Skeletal muscle cell (primary cell): ENCODE measurements around the gene KAT2B.

Experiments
- DNase-seq: peaks from one replicate; pipeline ENCODE4 v3.0.0-alpha.2; 2010; ENCODE audit warnings: low read depth
- H3K4me3 ChIP-seq: 2 replicates; pipeline ENCODE4 v1.5.1; 2011; ENCODE audit warnings: low read depth, mild to moderate bottlenecking, control low read depth, low read length, moderate library complexity

KAT2B gene

DNA sequence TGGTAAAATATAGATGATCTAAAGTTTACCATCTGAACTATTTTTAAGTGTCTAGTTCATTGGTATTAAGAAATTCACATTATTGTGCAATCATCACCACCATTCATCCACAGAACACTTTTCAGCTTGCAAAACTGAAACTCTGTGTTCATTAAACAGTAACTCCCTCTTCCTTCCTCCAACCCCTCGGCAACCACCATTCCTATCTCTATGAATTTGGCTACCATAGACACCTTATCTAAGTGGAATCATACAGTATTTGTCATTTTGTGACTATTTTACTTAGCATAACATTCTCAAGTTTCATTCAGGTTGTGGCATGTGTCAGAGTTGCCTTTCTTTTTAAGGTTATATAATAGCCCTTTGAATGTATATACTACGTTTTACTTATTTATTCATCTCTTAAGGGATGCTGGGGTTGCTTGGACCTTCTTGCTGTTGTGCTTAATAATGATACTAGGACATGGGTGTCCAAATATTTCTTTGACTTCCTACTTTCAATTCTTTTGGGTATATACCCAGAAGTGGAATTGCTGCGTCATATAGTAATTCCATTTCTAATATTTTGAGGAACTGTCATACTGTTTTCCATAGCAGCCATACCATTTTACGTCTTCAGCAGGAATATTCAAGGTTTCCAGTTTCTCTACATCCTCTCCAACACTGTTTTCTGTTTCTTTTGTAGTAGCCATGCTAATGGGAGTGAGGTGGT is 20.9 kb downstream of the KAT2B start:
- DNase-seq: no peak
- no peak overlapping the region for H3K4me3 ChIP-seq

DNA sequence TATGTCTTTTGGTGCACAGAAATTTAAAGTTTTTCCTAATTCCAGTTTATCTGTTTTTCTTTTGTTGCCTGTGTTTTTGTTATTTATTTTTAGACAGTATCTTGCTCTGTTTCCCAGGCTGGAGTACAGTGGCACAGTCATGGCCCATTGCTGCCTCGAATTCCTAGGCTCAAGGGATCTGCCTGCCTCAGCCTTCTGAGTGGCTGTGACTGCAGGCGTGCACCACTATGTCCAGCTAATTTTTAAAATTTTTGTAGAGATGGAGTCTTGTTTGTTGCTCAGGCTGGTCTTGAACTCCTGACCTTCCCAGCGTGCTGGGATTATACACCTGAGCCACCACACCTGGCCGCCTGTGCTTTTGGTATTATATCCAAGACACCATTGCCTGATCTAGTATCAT is 22.8 kb downstream of the KAT2B start:
- H3K4me3 ChIP-seq: no peak overlapping the region
- DNase-seq: no peak

- H3K4me3 ChIP-seq: no peak overlapping the region
- DNase-seq: no peak
Observed at GRCh38 chr3:20064387-20064786, 24.1 kb downstream of the KAT2B start.

DNA sequence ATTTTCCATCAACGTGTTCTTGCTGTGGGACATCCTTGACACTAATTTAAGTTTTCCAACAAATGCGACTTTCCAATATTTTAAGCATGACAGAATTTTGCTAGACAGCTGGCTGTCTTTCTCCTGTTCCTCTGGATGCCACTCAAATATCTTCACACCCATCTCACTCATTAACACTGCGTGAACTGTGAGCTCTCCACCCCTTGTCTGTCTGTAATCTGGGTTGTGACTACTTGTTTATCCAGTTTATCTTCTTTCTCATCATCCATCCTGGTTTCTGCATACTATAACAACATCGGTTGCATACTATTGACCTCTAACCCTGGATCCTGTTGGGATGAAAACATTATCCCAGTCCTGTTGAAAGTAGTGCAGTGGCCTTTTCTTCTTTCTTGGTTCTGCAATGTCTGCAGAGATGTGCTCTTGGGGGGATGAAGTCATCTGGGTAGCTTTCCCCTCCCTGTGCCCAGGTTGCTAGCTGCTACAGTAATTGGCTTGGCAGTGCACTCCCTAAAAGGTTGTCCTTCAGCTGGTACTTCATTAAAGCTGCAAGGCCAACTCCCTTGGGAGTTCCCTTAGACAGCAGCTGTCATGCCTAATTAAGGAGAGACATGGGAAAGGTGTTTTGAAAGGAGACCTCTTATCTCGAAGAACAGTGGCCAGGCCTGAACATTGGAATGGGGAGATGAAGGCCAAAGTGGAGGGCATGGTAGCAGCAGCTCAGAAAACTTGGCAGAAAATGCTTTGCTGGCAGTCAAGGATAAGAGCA is 24.7 kb downstream of the KAT2B start:
- H3K4me3 ChIP-seq: no peak overlapping the region
- DNase-seq: no peak

- no peak for DNase-seq
Observed at GRCh38 chr3:20066079-20066478, 25.8 kb downstream of the KAT2B start.

DNA sequence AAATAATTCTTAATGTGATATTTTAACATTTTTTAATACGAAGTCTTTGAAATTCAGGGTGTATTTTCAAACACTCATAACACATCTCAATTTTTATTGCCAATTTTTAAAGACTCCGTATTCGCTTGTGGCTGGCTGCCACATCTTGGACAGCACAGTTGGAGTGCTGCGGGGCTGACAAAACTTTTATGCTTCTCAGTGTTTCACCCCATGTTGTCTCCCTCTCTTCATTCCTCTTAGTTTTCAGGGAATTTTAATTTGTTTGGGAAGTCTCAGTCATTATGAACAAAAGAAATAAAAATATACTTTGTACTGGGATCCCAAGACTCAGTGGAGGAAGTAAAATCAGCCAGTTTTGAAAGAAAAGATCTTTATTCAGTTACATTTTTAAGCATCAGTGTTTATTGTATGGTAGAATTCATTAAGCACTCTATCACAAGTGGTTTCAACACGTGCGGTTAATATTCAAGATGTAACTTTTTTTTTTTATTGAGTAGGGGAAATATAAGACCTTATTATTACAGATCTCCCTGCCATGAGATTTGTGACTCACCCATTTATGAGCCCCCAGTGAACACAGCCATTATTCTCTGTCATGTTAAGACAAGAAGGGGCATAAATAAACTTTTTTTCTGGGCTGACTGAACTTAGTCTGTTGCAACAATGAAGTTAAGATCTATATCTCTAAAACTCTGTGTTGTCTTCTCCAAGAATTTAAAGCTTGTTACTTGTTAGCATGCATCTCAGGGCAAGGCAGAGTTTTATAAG is 26.8 kb downstream of the KAT2B start:
- no peak for DNase-seq
- no peak overlapping the region for H3K4me3 ChIP-seq

More at GRCh38 chr3:20066079-20066478, 25.8 kb downstream of the KAT2B start:
- H3K4me3 ChIP-seq: no peak overlapping the region

DNA sequence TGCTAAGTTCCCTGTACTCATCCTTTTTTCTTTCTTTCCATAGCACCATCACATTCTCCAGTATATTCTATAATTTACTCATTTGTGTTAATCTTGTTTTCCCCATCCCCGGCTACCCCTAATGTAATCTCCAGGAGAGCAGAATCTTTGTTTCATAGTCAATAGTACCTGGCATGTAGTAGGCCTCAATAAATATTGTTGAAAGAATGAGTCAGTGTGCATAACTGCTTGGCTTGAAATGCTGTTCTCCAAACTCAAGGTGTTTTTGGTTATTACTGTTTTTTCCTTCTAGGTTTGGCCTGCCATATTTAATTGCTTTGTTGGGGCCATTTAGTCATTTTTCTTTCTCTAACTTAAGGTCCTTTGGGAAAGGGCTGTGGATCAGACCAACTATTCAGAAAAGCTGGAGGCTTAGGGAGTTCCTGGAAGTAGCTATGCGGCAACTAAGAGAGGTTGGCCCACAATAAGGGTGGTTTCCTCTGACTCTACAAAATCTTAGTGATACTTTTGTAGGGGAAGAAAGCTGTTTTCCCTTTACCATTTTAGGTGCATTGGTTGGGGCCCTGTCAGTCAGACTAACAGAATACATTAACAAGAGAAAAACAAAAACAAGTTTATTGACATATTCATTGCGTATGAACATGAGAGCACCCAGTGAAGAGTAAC is 28.4 kb downstream of the KAT2B start:
- no peak for DNase-seq
- no peak overlapping the region for H3K4me3 ChIP-seq

DNA sequence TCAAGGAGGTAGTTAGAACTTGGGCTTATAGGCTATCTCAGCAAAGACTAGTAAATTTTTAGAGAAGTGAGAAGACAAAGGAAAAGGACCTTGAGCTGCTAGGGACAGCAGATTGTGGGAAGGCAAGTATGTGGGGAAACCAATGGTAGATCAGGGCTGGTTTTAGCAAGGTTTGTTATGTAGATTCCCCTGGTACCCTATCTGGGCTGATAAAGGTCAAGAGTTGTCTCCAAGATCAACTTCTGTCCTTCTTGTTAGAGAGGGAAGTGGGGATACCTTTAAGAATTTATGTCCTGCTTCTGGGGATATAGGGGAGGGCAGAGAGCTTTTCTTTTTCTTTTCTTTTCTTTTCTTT is 28.9 kb downstream of the KAT2B start:
- DNase-seq: no peak
- H3K4me3 ChIP-seq: no peak overlapping the region

DNA sequence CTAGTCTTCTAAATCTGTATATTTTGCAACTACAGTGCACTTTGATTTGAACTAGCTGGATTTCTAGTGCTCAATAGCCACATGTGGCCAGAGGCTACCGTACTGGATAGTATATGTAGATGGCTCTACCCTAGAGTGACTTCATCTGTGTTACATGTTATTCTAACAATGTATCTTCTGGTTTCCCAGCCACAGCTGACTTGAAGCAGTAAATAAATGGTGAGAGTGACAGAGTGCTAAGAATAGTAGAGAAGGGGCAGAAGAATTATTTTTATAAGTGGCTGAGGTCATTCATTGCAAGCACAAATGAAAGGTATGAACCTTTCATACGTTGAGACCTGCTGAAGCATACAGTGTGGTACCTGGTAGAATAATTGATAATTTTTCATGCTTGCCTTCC is 30.9 kb downstream of the KAT2B start:
- DNase-seq: no peak
- H3K4me3 ChIP-seq: no peak overlapping the region

- no peak overlapping the region for H3K4me3 ChIP-seq
Observed at GRCh38 chr3:20072422-20072821, 32.2 kb downstream of the KAT2B start.

GRCh38 chr3:20073068-20073467 is 32.8 kb downstream of the KAT2B start:
- no peak overlapping the region for H3K4me3 ChIP-seq
- no peak for DNase-seq

More at GRCh38 chr3:20072422-20072821, 32.2 kb downstream of the KAT2B start:
- DNase-seq: no peak

DNA sequence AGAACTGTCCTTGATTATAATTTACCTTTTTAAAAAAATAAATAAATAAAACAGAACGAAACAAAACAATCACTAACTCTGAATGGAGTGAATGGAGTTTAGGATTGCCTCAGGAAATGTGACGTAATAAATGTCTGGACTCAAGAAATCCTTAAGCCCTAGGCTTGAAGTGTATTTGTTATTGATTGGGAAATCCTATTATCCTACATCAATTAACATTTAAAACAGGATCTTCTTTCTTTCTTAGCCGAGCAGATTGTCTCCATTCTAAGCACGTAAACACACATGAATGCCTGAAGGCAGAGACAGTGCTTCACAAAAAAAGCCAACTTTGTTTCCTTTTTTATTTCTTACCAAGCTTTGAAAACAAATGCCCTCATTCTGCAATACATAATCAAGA is 33.4 kb downstream of the KAT2B start:
- no peak overlapping the region for H3K4me3 ChIP-seq
- DNase-seq: no peak

DNA sequence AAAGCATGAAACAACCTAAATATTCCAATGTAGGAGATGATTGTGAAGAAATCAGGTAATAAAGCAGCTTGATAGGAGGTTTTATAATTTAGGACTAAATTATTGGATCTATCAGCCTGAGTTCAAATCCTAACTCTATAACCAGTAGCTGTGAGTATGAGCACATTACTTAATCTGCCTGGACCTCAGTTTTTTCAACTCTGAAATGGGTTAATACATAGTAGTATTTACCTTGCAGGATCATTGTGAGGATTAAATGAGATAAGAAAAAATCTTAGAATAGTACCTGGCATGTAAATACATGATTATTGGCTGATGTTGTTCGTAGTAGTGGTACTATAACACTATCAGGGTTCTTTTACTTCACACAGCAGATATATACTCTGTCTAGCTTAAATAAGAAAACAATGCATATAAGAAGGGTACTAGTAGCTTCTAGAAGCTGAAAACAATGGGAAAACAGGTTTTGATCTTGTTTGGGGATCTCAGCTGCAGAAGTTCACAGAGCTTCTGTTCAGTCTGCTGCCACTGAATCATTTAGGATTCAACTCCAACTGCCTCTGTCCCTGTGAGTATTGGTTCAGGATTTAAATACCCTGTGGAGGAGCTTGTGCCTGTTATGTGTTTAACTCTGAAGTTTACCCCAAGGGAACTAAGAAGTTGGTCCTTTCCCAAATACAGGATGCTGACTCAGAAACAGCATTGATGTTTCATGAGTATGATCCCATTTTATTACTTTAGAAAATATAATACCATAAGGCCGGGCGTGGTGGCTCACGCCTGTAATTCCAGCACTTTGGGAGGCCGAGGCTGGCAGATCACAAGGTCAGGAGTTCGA is 34.2 kb downstream of the KAT2B start:
- no peak for DNase-seq
- H3K4me3 ChIP-seq: no peak overlapping the region

DNA sequence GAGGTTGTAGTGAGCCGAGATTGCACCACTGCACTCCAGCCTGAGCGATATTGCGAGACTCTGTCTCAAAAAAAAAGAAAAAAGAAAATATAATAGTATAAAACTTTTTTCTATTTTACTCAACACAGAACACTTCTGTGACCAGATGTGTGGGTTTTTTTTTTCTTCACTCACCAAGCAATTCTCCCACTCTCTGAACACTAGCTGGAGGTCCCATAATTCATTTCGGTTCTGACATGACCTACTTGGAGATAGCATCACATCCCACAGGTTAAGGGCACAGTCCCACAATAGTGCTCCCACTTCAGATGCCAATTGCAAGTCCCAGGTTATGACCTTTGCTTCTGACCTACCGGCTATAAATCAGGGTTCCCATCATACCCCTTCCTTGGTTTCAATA is 35.0 kb downstream of the KAT2B start:
- no peak overlapping the region for H3K4me3 ChIP-seq
- DNase-seq: no peak

DNA sequence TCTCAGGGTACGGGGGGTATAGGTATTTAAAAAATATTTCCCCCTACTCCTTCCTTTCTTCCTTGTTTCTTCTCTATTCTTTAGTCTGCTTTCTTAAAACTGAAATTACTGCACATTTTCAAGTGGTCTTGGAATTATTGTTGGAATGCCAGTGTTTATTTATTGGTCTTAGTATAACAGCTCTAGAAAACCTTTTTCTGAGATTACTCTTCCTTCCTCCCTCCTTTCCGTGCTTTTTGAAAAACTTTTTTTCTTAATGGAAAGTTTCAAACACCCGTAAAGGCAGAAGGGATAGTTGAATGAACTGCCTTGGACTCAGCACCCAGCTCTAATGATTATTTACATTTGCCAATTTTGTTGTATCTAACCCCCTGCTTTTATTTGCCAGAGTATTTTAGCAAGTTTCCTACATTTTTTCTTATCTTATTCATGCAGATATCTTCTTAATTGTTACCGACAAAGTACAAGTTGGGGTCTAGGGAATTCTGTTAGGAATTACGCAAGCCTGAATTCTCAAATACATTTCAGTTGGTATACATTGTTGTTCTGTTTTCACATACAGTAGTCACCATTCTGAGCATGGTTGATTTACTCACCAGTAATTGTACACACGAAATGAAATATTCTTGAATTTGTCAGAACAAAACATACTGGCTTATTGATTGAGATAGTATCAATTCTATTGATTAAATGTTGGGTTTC is 36.2 kb downstream of the KAT2B start:
- no peak for DNase-seq
- H3K4me3 ChIP-seq: no peak overlapping the region

DNA sequence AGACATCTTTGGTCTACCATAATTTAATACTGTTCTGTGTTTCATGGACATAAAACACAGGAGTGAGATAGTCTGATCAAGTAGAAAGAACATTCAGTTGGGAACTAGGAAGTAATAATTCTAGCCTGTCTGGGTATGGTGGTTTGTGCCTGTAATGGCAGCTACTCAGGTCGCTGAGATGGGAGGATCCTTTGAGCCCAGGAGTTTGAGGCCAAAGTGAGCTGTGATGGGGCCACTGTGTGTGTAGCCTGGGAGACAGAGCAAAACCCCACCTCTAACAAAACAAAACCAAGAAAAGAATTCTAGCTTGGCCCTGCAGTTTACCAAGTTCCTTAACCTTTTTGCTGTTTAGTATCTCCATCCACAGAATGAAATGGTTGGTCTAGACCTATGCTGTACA is 36.8 kb downstream of the KAT2B start:
- no peak for DNase-seq

DNA sequence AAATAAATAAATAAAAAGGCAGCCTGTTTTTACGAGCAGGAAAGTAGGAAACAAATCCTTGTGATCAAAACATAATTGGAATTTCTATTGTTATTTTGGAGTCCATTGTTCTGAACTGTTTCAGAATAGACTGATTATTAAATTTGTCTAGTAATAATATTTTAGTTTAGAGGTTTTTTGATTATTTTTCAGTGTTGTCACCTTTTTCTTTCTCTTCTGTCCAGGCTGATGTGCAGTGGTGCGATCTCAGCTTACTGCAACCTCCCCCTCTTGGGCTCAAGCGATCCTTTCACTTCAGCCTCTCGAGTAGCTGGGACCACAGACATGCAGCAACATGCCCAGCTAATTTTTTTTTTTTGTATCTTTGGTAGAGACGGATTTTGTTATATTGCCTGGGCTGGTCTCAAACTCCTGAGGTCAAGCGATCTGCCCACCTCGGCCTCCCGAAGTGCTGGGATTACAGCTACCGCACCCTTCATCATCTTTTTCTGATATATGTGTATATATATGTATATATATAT is 38.0 kb downstream of the KAT2B start:
- no peak overlapping the region for H3K4me3 ChIP-seq
- DNase-seq: no peak

More for the DNA sequence above, 36.8 kb downstream of the KAT2B start:
- no peak overlapping the region for H3K4me3 ChIP-seq

GRCh38 chr3:20079621-20080020 is 39.4 kb downstream of the KAT2B start:
- DNase-seq: no peak
- no peak overlapping the region for H3K4me3 ChIP-seq
